ENCODE data around the gene ZNF618. TPM values are rescaled to one million over a fixed set of nuclear protein-coding genes. Genes with fewer than 3 reads are reported as not detected.
A peak's percentile ranks its signal among the peaks of the same experiment; 100 is the strongest.

Gene ZNF618
- polyA plus RNA-seq, 1 experiment: 8.7 TPM

DNA sequence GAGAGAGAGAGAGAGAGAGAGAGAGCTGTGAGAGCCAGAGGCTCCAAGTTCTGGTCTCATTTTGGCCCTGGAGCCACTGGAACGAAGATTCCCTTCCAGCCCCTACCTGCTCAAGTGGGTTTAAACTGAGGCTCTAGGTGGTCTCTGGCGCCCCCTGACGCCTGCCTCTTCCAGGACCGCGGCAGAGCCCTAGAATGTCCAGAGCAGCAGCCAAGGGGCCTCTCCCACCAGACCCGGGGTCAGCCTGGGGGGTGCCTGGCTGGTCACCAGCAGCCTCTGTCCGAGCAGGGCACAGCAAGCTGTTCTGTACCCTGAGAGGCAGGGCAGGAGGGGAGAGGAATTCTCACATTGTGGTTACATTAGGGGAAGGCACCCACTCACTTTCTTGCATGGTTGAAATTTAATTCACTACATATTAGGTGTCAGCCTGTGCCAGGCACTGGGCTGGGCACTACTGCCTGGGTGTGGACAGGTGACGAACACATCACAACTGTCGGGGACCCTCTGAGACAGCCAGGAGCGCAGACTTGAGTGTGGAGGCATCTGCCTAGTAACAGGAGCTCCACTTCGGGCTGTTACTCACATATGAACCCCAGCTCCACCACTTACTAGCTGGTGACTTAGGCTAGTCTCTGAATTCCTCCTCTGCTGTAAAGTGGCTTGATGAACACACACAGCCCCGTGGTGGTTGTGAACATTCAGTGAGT, 157.4 kb downstream of the ZNF618 start:
- H3K9me3 ChIP-seq (ENCODE audit: control insufficient read depth, insufficient read depth, low read length): no peaks in the 10 kb centered on the region
- ChIA-PET CTCF (interaction anchor here (0.7 to 1.7 kb wide), 6 partner anchors 39 to 352 kb away, joined by 3 to 8 read pairs (median 3); no protein-coding TSS in a partner anchor), POLR2A (no interaction called here)
- H3K4me3 ChIP-seq (ENCODE audit: low read depth, low read length): no peak overlapping the region
- H3K27ac ChIP-seq (ENCODE audit: low read depth, low read length): no peak overlapping the region
- TF ChIP-seq, protein P1, sequence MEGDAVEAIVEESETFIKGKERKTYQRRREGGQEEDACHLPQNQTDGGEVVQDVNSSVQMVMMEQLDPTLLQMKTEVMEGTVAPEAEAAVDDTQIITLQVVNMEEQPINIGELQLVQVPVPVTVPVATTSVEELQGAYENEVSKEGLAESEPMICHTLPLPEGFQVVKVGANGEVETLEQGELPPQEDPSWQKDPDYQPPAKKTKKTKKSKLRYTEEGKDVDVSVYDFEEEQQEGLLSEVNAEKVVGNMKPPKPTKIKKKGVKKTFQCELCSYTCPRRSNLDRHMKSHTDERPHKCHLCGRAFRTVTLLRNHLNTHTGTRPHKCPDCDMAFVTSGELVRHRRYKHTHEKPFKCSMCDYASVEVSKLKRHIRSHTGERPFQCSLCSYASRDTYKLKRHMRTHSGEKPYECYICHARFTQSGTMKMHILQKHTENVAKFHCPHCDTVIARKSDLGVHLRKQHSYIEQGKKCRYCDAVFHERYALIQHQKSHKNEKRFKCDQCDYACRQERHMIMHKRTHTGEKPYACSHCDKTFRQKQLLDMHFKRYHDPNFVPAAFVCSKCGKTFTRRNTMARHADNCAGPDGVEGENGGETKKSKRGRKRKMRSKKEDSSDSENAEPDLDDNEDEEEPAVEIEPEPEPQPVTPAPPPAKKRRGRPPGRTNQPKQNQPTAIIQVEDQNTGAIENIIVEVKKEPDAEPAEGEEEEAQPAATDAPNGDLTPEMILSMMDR (IDR thresholded peaks at IDR 0.05; ENCODE audit: low read depth, low read length): peak; percentile 55
- no peaks in the 10 kb centered on the region for H3K27me3 ChIP-seq (ENCODE audit: control insufficient read depth, insufficient read depth, low read length)
- no peak for DNase-seq (ENCODE audit: low read depth, low spot score)

DNA sequence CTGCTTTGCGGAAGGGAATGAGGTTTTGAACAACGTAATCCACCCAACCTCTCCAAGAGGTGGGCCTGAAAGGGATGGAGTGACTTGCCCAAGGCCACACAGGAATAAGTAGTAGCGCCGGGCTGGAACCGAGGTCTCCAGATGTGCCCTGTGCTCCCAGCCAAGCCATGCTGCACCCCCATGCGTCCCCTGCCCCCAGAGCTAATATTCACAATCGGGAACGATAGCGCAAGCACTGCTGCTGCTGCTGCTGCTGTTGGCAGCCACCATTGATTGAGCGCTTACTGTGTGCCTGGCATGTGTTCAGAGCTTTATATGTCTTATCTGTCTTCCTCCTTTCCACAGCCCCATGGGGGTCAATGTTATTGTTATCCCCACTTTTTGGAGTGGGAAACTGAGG, 158.1 kb downstream of the ZNF618 start:
- Histone ChIP-seq H3K9me3 (ENCODE audit: control insufficient read depth, insufficient read depth, low read length) (no peaks in the 10 kb centered on the region), H3K4me3 (ENCODE audit: low read depth, low read length) (no peak overlapping the region), H3K27me3 (ENCODE audit: control insufficient read depth, insufficient read depth, low read length) (no peaks in the 10 kb centered on the region), H3K27ac (ENCODE audit: low read depth, low read length) (no peak overlapping the region)
- ChIA-PET POLR2A (no interaction called here), CTCF (interaction anchor here (0.9 to 1.7 kb wide), 3 partner anchors 227 to 353 kb away, joined by 3 to 8 read pairs (median 4); no protein-coding TSS in a partner anchor)
- TF ChIP-seq, protein P1 (IDR thresholded peaks at IDR 0.05; ENCODE audit: low read depth, low read length): no peak
- DNase-seq (ENCODE audit: low read depth, low spot score): no peak

DNA sequence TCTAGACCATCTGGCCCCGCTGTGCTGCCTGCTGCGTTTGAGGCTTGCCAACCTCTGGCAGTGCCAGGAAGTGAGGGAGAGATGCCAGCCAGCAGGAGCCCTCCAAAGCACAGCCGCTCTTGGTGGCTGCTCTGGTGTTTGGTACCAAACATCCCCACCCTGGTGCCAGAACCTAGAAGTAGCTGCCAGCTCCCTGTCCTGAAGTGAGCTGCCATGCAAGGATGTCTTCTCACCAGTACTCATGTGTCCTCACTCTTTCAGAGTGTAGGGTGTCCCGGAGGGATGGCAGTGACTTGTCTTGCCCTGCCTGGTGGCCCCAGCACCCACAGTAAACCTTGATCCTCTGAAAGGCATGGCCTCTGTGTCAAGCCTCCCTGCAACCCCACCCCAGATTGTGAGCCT, 158.6 kb downstream of the ZNF618 start:
- no peak overlapping the region for H3K27ac ChIP-seq (ENCODE audit: low read depth, low read length)
- TF ChIP-seq, protein P1 (IDR thresholded peaks at IDR 0.05; ENCODE audit: low read depth, low read length): no peak
- H3K4me3 ChIP-seq (ENCODE audit: low read depth, low read length): no peak overlapping the region
- ChIA-PET CTCF (interaction anchor here (1.0 kb wide), 1 partner anchor 227 kb away, joined by 4 read pairs; no protein-coding TSS in a partner anchor), POLR2A (no interaction called here)
- H3K9me3 ChIP-seq (ENCODE audit: control insufficient read depth, insufficient read depth, low read length): no peaks in the 10 kb centered on the region
- H3K27me3 ChIP-seq (ENCODE audit: control insufficient read depth, insufficient read depth, low read length): no peaks in the 10 kb centered on the region
- DNase-seq (ENCODE audit: low read depth, low spot score): no peak

DNA sequence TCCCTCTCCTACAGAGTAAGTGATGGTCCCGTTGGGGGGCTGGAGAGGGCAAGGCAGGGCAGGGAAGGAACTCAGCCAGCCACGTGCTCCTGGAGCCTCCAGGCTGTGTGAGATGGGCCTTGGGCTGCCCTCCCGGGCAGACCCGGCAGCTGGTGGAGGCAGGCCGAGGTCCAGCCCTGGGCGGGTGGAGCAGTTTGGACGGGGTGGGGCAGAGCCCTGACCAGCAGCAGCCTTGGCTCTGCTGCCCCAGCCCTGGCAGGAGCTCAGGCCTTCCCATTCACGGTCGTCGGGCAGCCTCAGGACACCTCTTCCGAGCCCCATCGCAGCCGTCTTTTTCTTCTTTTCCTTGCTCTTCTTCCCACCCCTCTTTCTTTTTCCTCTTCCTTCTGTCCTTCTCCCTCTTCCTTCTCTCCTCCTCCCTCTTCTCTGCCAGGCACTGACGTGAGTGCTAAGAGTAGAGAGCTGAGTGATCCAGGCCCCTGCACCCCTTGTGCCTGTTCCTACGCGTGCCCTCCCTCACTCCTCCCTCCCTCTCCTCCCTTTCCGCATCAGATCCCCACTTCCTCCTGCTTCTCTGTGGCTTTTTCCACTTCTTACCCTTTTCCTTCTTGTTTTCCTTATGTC, 159.2 kb downstream of the ZNF618 start:
- TF ChIP-seq, protein P1 (IDR thresholded peaks at IDR 0.05; ENCODE audit: low read depth, low read length): no peak
- ChIA-PET CTCF (interaction anchor here (1.0 kb wide), 1 partner anchor 228 kb away, joined by 4 read pairs; no protein-coding TSS in a partner anchor), POLR2A (no interaction called here)
- H3K27me3 ChIP-seq (ENCODE audit: control insufficient read depth, insufficient read depth, low read length): no peaks in the 10 kb centered on the region
- H3K4me3 ChIP-seq (ENCODE audit: low read depth, low read length): no peak overlapping the region
- no peaks in the 10 kb centered on the region for H3K9me3 ChIP-seq (ENCODE audit: control insufficient read depth, insufficient read depth, low read length)
- H3K27ac ChIP-seq (ENCODE audit: low read depth, low read length): no peak overlapping the region
- no peak for DNase-seq (ENCODE audit: low read depth, low spot score)
